ENCODE results near the gene CDC6. TPM values are rescaled to one million over a fixed set of nuclear protein-coding genes. Genes with fewer than 3 reads are reported as not detected.
A peak's percentile ranks its signal among the peaks of the same experiment; 100 is the strongest.

CDC6 gene, protein sequence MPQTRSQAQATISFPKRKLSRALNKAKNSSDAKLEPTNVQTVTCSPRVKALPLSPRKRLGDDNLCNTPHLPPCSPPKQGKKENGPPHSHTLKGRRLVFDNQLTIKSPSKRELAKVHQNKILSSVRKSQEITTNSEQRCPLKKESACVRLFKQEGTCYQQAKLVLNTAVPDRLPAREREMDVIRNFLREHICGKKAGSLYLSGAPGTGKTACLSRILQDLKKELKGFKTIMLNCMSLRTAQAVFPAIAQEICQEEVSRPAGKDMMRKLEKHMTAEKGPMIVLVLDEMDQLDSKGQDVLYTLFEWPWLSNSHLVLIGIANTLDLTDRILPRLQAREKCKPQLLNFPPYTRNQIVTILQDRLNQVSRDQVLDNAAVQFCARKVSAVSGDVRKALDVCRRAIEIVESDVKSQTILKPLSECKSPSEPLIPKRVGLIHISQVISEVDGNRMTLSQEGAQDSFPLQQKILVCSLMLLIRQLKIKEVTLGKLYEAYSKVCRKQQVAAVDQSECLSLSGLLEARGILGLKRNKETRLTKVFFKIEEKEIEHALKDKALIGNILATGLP
- total RNA-seq (ENCODE audit: unreplicated experiment) = 18.2 TPM
- long read RNA-seq, full-length matches to known transcripts = 12 of 12 reads
- long read RNA-seq, partial matches to known transcripts = 0 of 12 reads
- long read RNA-seq, other reads (novel, unspliced or antisense) = 0 of 12 reads

DNA sequence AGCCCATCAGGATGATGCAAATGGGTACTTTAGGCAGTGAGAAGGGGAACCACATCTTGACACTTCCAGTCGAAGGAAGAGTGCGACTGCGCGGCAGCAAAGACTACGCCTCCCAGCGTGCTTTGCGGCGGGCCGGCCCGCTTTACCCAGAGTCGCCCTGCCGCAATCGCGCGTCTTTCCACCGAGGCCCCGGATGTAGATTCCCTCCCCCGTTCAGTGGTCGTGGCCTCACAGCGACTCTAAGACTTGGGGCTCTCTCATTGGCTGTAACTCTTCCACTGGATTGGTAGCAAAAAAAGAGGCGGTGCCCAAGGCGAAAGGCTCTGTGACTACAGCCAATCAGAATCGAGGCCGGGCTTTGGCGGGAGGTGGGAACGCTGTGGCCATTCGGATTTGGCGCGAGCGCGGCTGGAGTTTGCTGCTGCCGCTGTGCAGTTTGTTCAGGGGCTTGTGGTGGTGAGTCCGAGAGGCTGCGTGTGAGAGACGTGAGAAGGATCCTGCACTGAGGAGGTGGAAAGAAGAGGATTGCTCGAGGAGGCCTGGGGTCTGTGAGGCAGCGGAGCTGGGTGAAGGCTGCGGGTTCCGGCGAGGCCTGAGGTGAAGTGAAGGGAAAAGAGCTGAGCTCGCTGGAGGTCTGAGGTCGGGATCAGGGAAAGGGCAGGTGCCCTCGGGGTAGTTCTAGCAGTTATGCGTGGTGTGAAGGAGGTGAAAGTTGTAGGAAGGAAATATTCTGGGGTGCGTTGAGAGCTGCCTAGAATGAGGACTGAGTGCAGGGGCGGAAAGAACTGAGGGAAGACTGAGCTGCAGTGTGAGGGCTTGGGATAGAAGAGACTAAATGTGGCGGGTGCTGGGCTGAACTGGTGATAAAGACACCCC is at the start of gene CDC6:
TSS of gene CDC6 (plus strand) at position 386 of the 876 bp plus-strand sequence. CDS start 1,542 bp downstream, outside the sequence.
- no peak for TF ChIP-seq CTCF (IDR thresholded peaks at IDR 0.05; ENCODE audit: unreplicated experiment)
- peaks cover 7% of the 10 kb centered on the region for H3K27me3 Mint-ChIP-seq (ENCODE audit: unreplicated experiment)
- peaks cover 3% of the 10 kb centered on the region for H3K36me3 Mint-ChIP-seq (ENCODE audit: low read depth, unreplicated experiment)
- peaks cover 6% of the 10 kb centered on the region for H3K4me1 Mint-ChIP-seq (ENCODE audit: unreplicated experiment)
- H3K27ac Mint-ChIP-seq (ENCODE audit: unreplicated experiment) = peak within 1 kb of the TSS; percentile 91
- peak within 1 kb of the TSS; percentile 95 for H3K4me3 Mint-ChIP-seq (ENCODE audit: unreplicated experiment)
- no peaks in the 10 kb centered on the region for H3K9me3 Mint-ChIP-seq (ENCODE audit: unreplicated experiment)
- DNase-seq (ENCODE audit: low spot score) = peak; percentile 97

DNA sequence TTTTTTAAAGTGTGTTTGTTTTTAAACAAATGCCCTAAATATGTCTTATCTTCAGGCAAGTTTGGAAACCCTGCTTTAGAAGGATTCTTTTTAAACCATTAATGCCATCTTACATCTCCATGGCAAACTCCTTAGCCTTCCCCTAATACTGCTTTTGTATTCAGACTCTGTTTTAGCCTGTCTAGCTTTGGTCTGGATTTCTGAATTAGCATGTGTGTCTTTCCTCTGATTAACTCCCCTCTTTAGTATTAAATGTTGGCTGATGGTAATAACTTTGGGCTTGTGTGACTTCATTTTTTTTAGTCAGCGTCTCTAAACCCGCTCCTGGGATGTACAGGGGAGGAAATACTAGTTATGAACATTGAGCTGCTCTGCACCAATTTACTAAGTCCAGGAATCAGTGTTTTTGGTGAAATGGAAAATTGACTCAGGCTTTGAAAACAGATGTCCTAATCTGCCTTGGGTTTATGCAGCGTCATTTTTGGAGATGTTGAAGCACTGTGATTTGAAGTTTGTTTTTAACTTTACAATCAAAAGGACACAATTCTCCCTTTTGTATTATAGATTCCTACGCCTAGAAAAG is 46.3 kb upstream of the CDC6 start:
- Mint-ChIP-seq H3K27me3 (ENCODE audit: unreplicated experiment) (no peaks in the 10 kb centered on the region), H3K27ac (ENCODE audit: unreplicated experiment) (no peak overlapping the region)

GRCh38 chr17:40242774-40243173 is 44.9 kb upstream of the CDC6 start:
- no peaks in the 10 kb centered on the region for H3K9me3 Mint-ChIP-seq (ENCODE audit: unreplicated experiment)
- no peak for TF ChIP-seq CTCF (IDR thresholded peaks at IDR 0.05; ENCODE audit: unreplicated experiment)
- no peaks in the 10 kb centered on the region for H3K4me1 Mint-ChIP-seq (ENCODE audit: unreplicated experiment)

More for the DNA sequence above, 46.3 kb upstream of the CDC6 start:
- Mint-ChIP-seq H3K4me1 (ENCODE audit: unreplicated experiment) (no peaks in the 10 kb centered on the region), H3K4me3 (ENCODE audit: unreplicated experiment) (no peak overlapping the region), H3K9me3 (ENCODE audit: unreplicated experiment) (no peaks in the 10 kb centered on the region), H3K36me3 (ENCODE audit: low read depth, unreplicated experiment) (peaks cover 5% of the 10 kb centered on the region)
- DNase-seq (ENCODE audit: low spot score) = no peak
- TF ChIP-seq CTCF (IDR thresholded peaks at IDR 0.05; ENCODE audit: unreplicated experiment) = no peak

GRCh38 chr17:40243761-40244160 is 43.9 kb upstream of the CDC6 start:
- no peak for TF ChIP-seq CTCF (IDR thresholded peaks at IDR 0.05; ENCODE audit: unreplicated experiment)
- no peak overlapping the region for H3K4me3 Mint-ChIP-seq (ENCODE audit: unreplicated experiment)
- no peak for DNase-seq (ENCODE audit: low spot score)
- H3K9me3 Mint-ChIP-seq (ENCODE audit: unreplicated experiment) = no peaks in the 10 kb centered on the region
- no peak overlapping the region for H3K27ac Mint-ChIP-seq (ENCODE audit: unreplicated experiment)
- no peaks in the 10 kb centered on the region for H3K4me1 Mint-ChIP-seq (ENCODE audit: unreplicated experiment)
- H3K27me3 Mint-ChIP-seq (ENCODE audit: unreplicated experiment) = no peaks in the 10 kb centered on the region
- H3K36me3 Mint-ChIP-seq (ENCODE audit: low read depth, unreplicated experiment) = peaks cover 5% of the 10 kb centered on the region

More at GRCh38 chr17:40242774-40243173, 44.9 kb upstream of the CDC6 start:
- Mint-ChIP-seq H3K27me3 (ENCODE audit: unreplicated experiment) (no peaks in the 10 kb centered on the region), H3K36me3 (ENCODE audit: low read depth, unreplicated experiment) (peaks cover 5% of the 10 kb centered on the region), H3K27ac (ENCODE audit: unreplicated experiment) (no peak overlapping the region), H3K4me3 (ENCODE audit: unreplicated experiment) (no peak overlapping the region)
- no peak for DNase-seq (ENCODE audit: low spot score)
